Neural progenitor cell (in vitro differentiated cells): ENCODE measurements around the gene TSHZ2.

Source experiments
- EZH2phosphoT487 ChIP-seq: fragments of 200-600 bp; sonication (generic); IDR thresholded peaks from 2 replicates; pipeline ENCODE4 v1.6.1; 2017; ENCODE audit warnings: antibody characterized with exemption
- TF ChIP-seq, protein P1 (sequence below): fragments of 200-600 bp; sonication (generic); IDR thresholded peaks from 2 replicates; pipeline ENCODE4 v1.5.1; 2017; ENCODE audit warnings: antibody characterized with exemption, mild to moderate bottlenecking

DNA sequence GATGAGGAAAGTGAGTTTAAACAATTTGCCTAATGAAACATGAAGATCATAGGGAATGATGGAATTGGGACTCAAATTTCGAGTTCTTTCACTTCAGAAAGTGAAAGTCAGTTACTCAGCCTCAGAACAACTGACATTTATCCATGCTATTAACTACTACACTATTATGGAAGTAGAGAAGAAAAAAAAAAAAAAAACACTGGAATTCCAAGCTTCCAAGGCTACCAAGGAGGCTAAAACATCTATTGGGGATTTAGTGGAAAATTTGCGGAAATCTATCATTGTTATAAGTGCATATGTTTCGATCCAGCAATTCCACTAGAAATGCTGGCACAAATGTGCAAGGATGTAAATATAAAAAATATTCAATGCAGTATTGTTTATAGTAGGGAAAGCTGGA is 70.4 kb downstream of the TSHZ2 start:
- no peak for TF ChIP-seq EZH2phosphoT487
- TF ChIP-seq, protein P1, sequence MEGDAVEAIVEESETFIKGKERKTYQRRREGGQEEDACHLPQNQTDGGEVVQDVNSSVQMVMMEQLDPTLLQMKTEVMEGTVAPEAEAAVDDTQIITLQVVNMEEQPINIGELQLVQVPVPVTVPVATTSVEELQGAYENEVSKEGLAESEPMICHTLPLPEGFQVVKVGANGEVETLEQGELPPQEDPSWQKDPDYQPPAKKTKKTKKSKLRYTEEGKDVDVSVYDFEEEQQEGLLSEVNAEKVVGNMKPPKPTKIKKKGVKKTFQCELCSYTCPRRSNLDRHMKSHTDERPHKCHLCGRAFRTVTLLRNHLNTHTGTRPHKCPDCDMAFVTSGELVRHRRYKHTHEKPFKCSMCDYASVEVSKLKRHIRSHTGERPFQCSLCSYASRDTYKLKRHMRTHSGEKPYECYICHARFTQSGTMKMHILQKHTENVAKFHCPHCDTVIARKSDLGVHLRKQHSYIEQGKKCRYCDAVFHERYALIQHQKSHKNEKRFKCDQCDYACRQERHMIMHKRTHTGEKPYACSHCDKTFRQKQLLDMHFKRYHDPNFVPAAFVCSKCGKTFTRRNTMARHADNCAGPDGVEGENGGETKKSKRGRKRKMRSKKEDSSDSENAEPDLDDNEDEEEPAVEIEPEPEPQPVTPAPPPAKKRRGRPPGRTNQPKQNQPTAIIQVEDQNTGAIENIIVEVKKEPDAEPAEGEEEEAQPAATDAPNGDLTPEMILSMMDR = no peak
